ENCODE measurements around the gene CARHSP1. TPM values are rescaled to one million over a fixed set of nuclear protein-coding genes. Genes with fewer than 3 reads are reported as not detected.
A peak's percentile ranks its signal among the peaks of the same experiment; 100 is the strongest.

The CARHSP1 gene
- total and polyA plus RNA-seq, 2 of the 8 experiments (the other 6 are each of a cell fraction or from before 2014, with no cell fraction given): 292 to 300 TPM

- TF ChIP-seq SUZ12 (IDR thresholded peaks at IDR 0.05; ENCODE audit: low read length) (no peak), POLR2A (IDR thresholded peaks at IDR 0.05; ENCODE audit: control extremely low read depth in 1 of 2, low read depth in 2 of 2, low read length in 2 of 2) (0 out of 3 replicates have a peak, but pooled peaks of 1 of the 2 experiments have one; percentile 18)
These were observed 19.3 kb downstream of the CARHSP1 start (continued) for GRCh38 chr16:8849411-8850011.
